GM19099 (cell line): ENCODE measurements around the gene NOP9.

Source experiments
- POLR2A ChIP-seq: IDR thresholded peaks from 3 replicates; pipeline ENCODE4 v1.6.1; 2011; ENCODE audit warnings: low read depth; ENCODE audit not compliant: insufficient read length; ENCODE audit errors: extremely low read depth

NOP9 gene

GRCh38 chr14:24270537-24271133, 29.0 kb upstream of the NOP9 start:
- no peak for TF ChIP-seq POLR2A

- TF ChIP-seq POLR2A = peak; percentile 84
These were observed 28.4 kb upstream of the NOP9 start, which contains the start of gene RABGGTA for GRCh38 chr14:24271134-24271833. Gene RABGGTA (minus strand): TSS chr14:24271597. CDS start chr14:24271115, 482 bp downstream.

GRCh38 chr14:24271834-24272263, 27.8 kb upstream of the NOP9 start:
- no peak for TF ChIP-seq POLR2A

GRCh38 chr14:24272467-24272866, 27.2 kb upstream of the NOP9 start:
- no peak for TF ChIP-seq POLR2A

GRCh38 chr14:24273422-24273998, 26.1 kb upstream of the NOP9 start:
- no peak for TF ChIP-seq POLR2A

GRCh38 chr14:24274101-24274543, 25.5 kb upstream of the NOP9 start:
- peak; percentile 17 for TF ChIP-seq POLR2A

- no peak for TF ChIP-seq POLR2A
These were observed 22.6 kb upstream of the NOP9 start for GRCh38 chr14:24277071-24277470.

- no peak for TF ChIP-seq POLR2A
These were observed 21.9 kb upstream of the NOP9 start for GRCh38 chr14:24277606-24278321.

- TF ChIP-seq POLR2A = no peak
These were observed 21.2 kb upstream of the NOP9 start for GRCh38 chr14:24278424-24278823.

- TF ChIP-seq POLR2A = no peak
These were observed 20.1 kb upstream of the NOP9 start for GRCh38 chr14:24279301-24280186.

GRCh38 chr14:24280797-24281460, 18.7 kb upstream of the NOP9 start:
- no peak for TF ChIP-seq POLR2A

- no peak for TF ChIP-seq POLR2A
These were observed 18.0 kb upstream of the NOP9 start for GRCh38 chr14:24281636-24282035.

- TF ChIP-seq POLR2A = no peak
These were observed 16.9 kb upstream of the NOP9 start for GRCh38 chr14:24282736-24283135.
